Loucy (cell line): ENCODE results near the gene RAD9A.

Source experiments
- EZH2phosphoT487 ChIP-seq: fragments of 200-600 bp; IDR thresholded peaks from 2 replicates; pipeline ENCODE4 v1.6.1; 2018; ENCODE audit warnings: antibody characterized with exemption, mild to moderate bottlenecking, moderate library complexity, borderline replicate concordance
- TF ChIP-seq, protein P1 (sequence below): fragments of 200-600 bp; sonication (generic); conservative IDR thresholded peaks from 2 replicates; pipeline ENCODE4 v1.5.1; 2014; ENCODE audit warnings: mild to moderate bottlenecking, antibody characterized with exemption, low read length

DNA sequence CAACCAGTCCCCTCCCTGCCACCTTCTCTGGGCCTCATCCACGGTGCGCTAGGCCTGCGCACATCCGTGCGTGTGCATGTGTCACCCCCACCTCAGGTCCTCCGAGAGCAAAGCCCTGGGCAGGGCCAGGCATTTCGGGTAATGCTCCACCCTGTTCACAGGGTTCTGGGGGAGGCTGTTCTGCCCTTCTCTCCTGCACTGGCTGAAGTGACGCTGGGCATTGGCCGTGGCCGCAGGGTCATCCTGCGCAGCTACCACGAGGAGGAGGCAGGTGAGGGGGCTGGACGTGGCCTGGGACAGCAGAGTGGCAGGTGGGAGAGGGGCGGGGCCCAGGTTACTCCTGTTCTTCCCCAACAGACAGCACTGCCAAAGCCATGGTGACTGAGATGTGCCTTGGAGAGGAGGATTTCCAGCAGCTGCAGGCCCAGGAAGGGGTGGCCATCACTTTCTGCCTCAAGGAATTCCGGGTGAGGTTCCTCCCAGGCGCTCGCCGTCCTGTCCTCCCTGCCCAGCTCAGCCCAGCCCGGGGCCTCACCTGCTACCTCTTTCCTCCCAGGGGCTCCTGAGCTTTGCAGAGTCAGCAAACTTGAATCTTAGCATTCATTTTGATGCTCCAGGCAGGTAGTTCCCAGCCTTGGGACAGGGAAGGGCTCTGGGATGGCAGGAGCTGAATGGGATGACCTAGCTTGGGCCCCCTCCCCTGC is 3.9 kb downstream of the RAD9A start:
- TF ChIP-seq, protein P1, sequence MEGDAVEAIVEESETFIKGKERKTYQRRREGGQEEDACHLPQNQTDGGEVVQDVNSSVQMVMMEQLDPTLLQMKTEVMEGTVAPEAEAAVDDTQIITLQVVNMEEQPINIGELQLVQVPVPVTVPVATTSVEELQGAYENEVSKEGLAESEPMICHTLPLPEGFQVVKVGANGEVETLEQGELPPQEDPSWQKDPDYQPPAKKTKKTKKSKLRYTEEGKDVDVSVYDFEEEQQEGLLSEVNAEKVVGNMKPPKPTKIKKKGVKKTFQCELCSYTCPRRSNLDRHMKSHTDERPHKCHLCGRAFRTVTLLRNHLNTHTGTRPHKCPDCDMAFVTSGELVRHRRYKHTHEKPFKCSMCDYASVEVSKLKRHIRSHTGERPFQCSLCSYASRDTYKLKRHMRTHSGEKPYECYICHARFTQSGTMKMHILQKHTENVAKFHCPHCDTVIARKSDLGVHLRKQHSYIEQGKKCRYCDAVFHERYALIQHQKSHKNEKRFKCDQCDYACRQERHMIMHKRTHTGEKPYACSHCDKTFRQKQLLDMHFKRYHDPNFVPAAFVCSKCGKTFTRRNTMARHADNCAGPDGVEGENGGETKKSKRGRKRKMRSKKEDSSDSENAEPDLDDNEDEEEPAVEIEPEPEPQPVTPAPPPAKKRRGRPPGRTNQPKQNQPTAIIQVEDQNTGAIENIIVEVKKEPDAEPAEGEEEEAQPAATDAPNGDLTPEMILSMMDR = no peak
- no peak for TF ChIP-seq EZH2phosphoT487
